K562 (cell line): ENCODE results near the gene CPA4. TPM values are rescaled to one million over a fixed set of nuclear protein-coding genes. Genes with fewer than 3 reads are reported as not detected.

Experiments
- ATAC-seq: fragments of 200-7000 bp; cut with Tn5 transposase; 3 replicates; pipeline ENCODE4 v1.9.1; 2020; ENCODE audit warnings: moderate library complexity
- BruUV-seq: library from RNA; stranded (reverse); fragments of 400-500 nt; replicated peaks from 2 replicates; lab custom pipeline; 2021; lab: Mats Ljungman, UMichigan
- CTCF ChIA-PET: fragments of 300-600 bp; formaldehyde crosslinking; extraction: SDS; loops from one replicate; lab custom pipeline; 2021; ENCODE audit warnings: low intra/inter-chr PET ratio; lab: Yijun Ruan, JAX
- POLR2A ChIA-PET: fragments of 300-600, 350-650 bp; sonication (Branson Sonifier 250); formaldehyde crosslinking; extraction: SDS; loops from one replicate; lab custom pipeline; 2021; ENCODE audit warnings: antibody characterized with exemption, inconsistent platforms; lab: Yijun Ruan, JAX
- DNase-seq, 4 experiments: peaks; one replicate each; pipeline versions ENCODE4 v3.0.0 to v3.0.0-alpha.2; 2011 to 2018; ENCODE audit warnings: low spot score in 3 of 4, mixed read lengths in 3 of 4; ENCODE audit errors: extremely low read depth in 1 of 4
- FAIRE-seq: peaks from 2 replicates; lab custom pipeline; 2011; peaks lifted over from hg19 to GRCh38; lab: Jason Lieb, UNC
- H2AFZ ChIP-seq: 2 replicates; pipeline ENCODE4 v1.6.0; 2011; ENCODE audit warnings: low read depth, low read length, control low read depth, inconsistent platforms
- H3K27ac ChIP-seq: fragments of 200-600 bp; 3 replicates; pipeline ENCODE4 v1.8.0; 2011; ENCODE audit warnings: low read depth, mild to moderate bottlenecking, control low read depth, inconsistent platforms, low read length, moderate library complexity, mixed read lengths; ENCODE audit errors: extremely low read depth
- H3K27me3 ChIP-seq, 2 experiments: fragments of 300-600 bp in 1 of 2; 2 replicates in 1 of 2; 3 replicates in 1 of 2; pipeline versions ENCODE4 v1.6.0 to v1.8.0; 2011; ENCODE audit warnings: inconsistent platforms in 2 of 2, low read length in 2 of 2, mild to moderate bottlenecking in 1 of 2, mixed read lengths in 1 of 2, moderate library complexity in 1 of 2; ENCODE audit not compliant: control insufficient read depth in 2 of 2, insufficient read depth in 2 of 2
- H3K36me3 ChIP-seq: fragments of 300-600 bp; 3 replicates; pipeline ENCODE4 v1.8.0; 2011; ENCODE audit warnings: mild to moderate bottlenecking, low read length, inconsistent platforms; ENCODE audit not compliant: control insufficient read depth, insufficient read depth
- H3K4me1 ChIP-seq, 2 experiments: fragments of 200-600 bp in 1 of 2; replicated peaks in 1 of 2; 2 replicates in 1 of 2; 3 replicates in 1 of 2; pipeline versions ENCODE4 v1.5.1 to v1.8.0; 2011; ENCODE audit warnings: inconsistent platforms in 2 of 2, low read length in 2 of 2, mild to moderate bottlenecking in 1 of 2, mixed read lengths in 1 of 2, moderate library complexity in 1 of 2; ENCODE audit not compliant: control insufficient read depth in 2 of 2, insufficient read depth in 2 of 2
- H3K4me2 ChIP-seq: 2 replicates; pipeline ENCODE4 v1.6.1; 2011; ENCODE audit warnings: low read length, control low read depth, inconsistent platforms, mixed read lengths; ENCODE audit not compliant: insufficient read depth
- H3K4me3 ChIP-seq: fragments of 200-600 bp; sonication (generic), shearing (Covaris generic); 2 replicates; pipeline ENCODE4 v1.5.1; 2016; ENCODE audit warnings: control low read depth, inconsistent platforms
- H3K79me2 ChIP-seq: fragments of 200-600 bp; 3 replicates; pipeline ENCODE4 v1.8.0; 2011; ENCODE audit warnings: low read length, inconsistent platforms; ENCODE audit not compliant: control insufficient read depth, insufficient read depth
- H3K9ac ChIP-seq, 2 experiments: 2 replicates each; pipeline versions ENCODE4 v1.6.0 to v1.6.1; 2011; ENCODE audit warnings: low read depth in 2 of 2, low read length in 2 of 2, control low read depth in 1 of 2, inconsistent platforms in 1 of 2, mild to moderate bottlenecking in 1 of 2, mixed read lengths in 1 of 2; ENCODE audit not compliant: insufficient read depth in 1 of 2
- H3K9me1 ChIP-seq: one replicate; pipeline ENCODE4 v1.6.0; 2011; ENCODE audit warnings: inconsistent platforms, mild to moderate bottlenecking, low read length, moderate library complexity; ENCODE audit not compliant: control insufficient read depth, insufficient read depth
- H3K9me3 ChIP-seq: replicated peaks from 2 replicates; pipeline ENCODE4 v1.5.1; 2011; ENCODE audit warnings: low read depth, low read length, inconsistent platforms; ENCODE audit not compliant: control insufficient read depth, insufficient read depth
- H4K20me1 ChIP-seq: replicated peaks from 2 replicates; pipeline ENCODE4 v1.6.1; 2011; ENCODE audit warnings: low read length, inconsistent platforms, mixed read lengths; ENCODE audit not compliant: control insufficient read depth, insufficient read depth
- E2F5 ChIP-seq: sonication (generic); formaldehyde crosslinking; IDR thresholded peaks from 2 replicates; pipeline ENCODE4 v1.8.0; 2022; ENCODE audit warnings: mild to moderate bottlenecking, missing genetic modification reagents
- MGA ChIP-seq: fragments of 450-650 bp; IDR thresholded peaks from 2 replicates; pipeline ENCODE4 v1.6.1; 2016; ENCODE audit warnings: mild to moderate bottlenecking, moderate library complexity
- NFE2L1 ChIP-seq: fragments of 450-650 bp; IDR thresholded peaks from 2 replicates; pipeline ENCODE4 v1.6.1; 2016; ENCODE audit warnings: missing genetic modification characterization, low read depth, mild to moderate bottlenecking, missing compliant biosample characterization, moderate library complexity, borderline replicate concordance
- YY1 ChIP-seq, 3 experiments: IDR thresholded peaks; 2 replicates each; pipeline ENCODE4 v1.6.1; 2011; ENCODE audit warnings: low read length in 2 of 3, mild to moderate bottlenecking in 2 of 3, moderate library complexity in 2 of 3, borderline replicate concordance in 1 of 3, control low read depth in 1 of 3, low read depth in 1 of 3; ENCODE audit not compliant: insufficient read depth in 3 of 3, insufficient replicate concordance in 2 of 3, control insufficient read depth in 1 of 3, insufficient read length in 1 of 3; ENCODE audit errors: extremely low read depth in 1 of 3
- ZBED1 ChIP-seq: IDR thresholded peaks from 2 replicates; pipeline ENCODE4 v1.6.1; 2014
- ZKSCAN1 ChIP-seq: fragments of 150-350 bp; IDR thresholded peaks from 2 replicates; pipeline ENCODE4 v1.6.1; 2016; ENCODE audit warnings: low read depth, low read length
- ZNF695 ChIP-seq: fragments of 450-650 bp; formaldehyde crosslinking; IDR thresholded peaks from 2 replicates; pipeline ENCODE4 v1.4.0; 2020; ENCODE audit warnings: mild to moderate bottlenecking, moderate library complexity
- ZZZ3 ChIP-seq: fragments of 450-650 bp; IDR thresholded peaks from 2 replicates; pipeline ENCODE4 v1.6.1; 2016; ENCODE audit warnings: antibody characterized with exemption, mild to moderate bottlenecking, moderate library complexity
- WGBS: fragments of 100-300 bp; shearing (Covaris generic); methylation state at CpG from one replicate; pipeline ENCODE4 v1.1.6; 2016; ENCODE audit warnings: low coverage, mixed read lengths; ENCODE audit not compliant: insufficient coverage; ENCODE audit errors: missing lambda C conversion rate; 5-methylcytosine and 5-hydroxymethylcytosine counted together
- in situ Hi-C: fragments of 300-500 bp; cut with MboI; formaldehyde crosslinking; loops from 4 replicates; pipeline ENCODE4 v1.15.0; 2018; ENCODE audit warnings: inconsistent platforms, mixed read lengths
- intact Hi-C: fragments of 100-400 bp; cut with micrococcal nuclease; formaldehyde crosslinking; loops from 2 replicates; pipeline ENCODE4 v1.14.2; 2022
- polyA plus RNA-seq, 8 experiments: library from polyadenylated mRNA; depleted of rRNA in 4 of 8; stranded (reverse) in 5 of 8; unstranded in 3 of 8; fragments of >200 nt; fragmentation: Nextera tagmentation in 2 of 8; fragmentation: Illumina TruSeq in 1 of 8; extraction: Ambion mirVana in 2 of 8; extraction: Trizol in 1 of 8; gene quantifications; 2 replicates each; pipeline versions ENCODE4 v1.2.1 to v1.2.3, GENCODE V29; 2011 to 2014; ENCODE audit warnings: inconsistent platforms in 1 of 8, missing spikeins in 1 of 8
- total RNA-seq, 7 experiments: library from RNA; depleted of rRNA in 6 of 7; stranded (reverse); fragments of >200 nt in 6 of 7; fragmentation: Illumina TruSeq in 2 of 7; extraction: Trizol in 2 of 7; gene quantifications; 2 replicates each; pipeline versions ENCODE4 v1.2.1 to v1.2.3, GENCODE V29; 2011 to 2021; ENCODE audit warnings: low replicate concordance in 1 of 7

The CPA4 gene
- total and polyA plus RNA-seq, 9 of the 15 experiments (the other 6 are each of a cell fraction or from before 2014, with no cell fraction given): not detected

DNA sequence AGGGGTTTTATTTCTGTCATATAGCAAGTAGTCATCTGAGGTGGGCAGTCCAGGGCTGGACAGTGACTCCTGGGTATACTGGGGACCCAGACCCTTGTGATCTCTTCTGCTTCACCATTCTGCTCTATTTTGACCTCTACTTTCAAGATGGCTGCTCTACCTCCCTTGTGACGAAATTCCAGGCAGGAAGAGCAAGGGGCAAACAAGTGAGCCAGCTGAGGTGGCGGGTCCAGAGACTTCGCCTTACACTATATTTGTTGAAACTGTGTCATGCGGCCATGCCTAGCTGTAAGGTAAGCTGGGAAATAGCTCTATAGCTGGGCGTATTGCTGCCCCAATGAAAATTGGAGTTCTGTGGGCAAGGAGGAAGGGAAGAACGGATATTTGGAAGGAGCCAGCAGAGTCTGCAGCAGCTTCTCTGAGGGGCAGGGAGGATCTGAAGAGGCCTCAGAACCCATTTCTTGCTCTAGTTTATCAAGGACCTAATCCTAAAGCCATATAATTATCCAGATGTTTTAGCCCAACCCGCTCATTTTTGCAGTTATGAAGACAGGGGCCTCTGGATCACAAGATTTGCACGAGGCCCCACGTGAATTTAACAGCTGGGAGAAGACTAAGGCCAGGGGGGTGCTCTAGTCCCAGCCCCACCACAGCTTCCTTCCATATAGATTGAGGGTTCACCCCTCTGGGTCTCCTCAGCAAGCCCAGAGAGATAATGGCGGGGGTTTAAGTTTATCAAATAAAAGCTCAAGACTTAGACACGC is 79.6 kb downstream of the CPA4 start:
- in situ Hi-C loops: no loop called here
- no peaks in the 10 kb centered on the region for H3K79me2 ChIP-seq
- peaks cover 9 to 11% of the 10 kb centered on the region in 2 experiments for H3K4me1 ChIP-seq
- 47% methylated on average over 11 of the region's 11 CpGs for WGBS
- H3K9me1 ChIP-seq: no peaks in the 10 kb centered on the region
- POLR2A ChIA-PET: interaction anchor here (0.5 to 1.6 kb wide), 2 partner anchors 8 to 122 kb away, joined by 3 to 4 read pairs; partner anchors contain the start of gene CPA1
- H4K20me1 ChIP-seq: no peaks in the 10 kb centered on the region
- H3K27ac ChIP-seq: no peak overlapping the region
- H3K9me3 ChIP-seq: 0 out of 2 replicates have a peak, but pooled peaks cover 3% of the 10 kb centered on the region
- H3K36me3 ChIP-seq: no peaks in the 10 kb centered on the region
- H3K27me3 ChIP-seq: peaks cover 0 to 4% of the 10 kb centered on the region in 2 experiments; a peak in 1 of 5 replicates
- no TSS peak for BruUV-seq
- no peak overlapping the region for H3K4me3 ChIP-seq
- no peak overlapping the region for H3K4me2 ChIP-seq
- peak overlapping the region; percentile 84 for H2AFZ ChIP-seq
- intact Hi-C loops: no loop called here
- CTCF ChIA-PET: no interaction called here
- no peak for ATAC-seq
- H3K9ac ChIP-seq: no peak overlapping the region
- FAIRE-seq: no peak
- DNase-seq: no peak
- TF ChIP-seq YY1 (IDR thresholded peaks at IDR 0.05; ENCODE audit: borderline replicate concordance in 1 of 3, control insufficient read depth in 1 of 3, extremely low read depth in 1 of 3, insufficient read depth in 3 of 3, insufficient read length in 1 of 3, insufficient replicate concordance in 2 of 3, low read depth in 1 of 3, low read length in 2 of 3) (peak in 1 of 3 experiments; percentile 61), ZZZ3 (no peak), E2F5 (CRISPR knock-in tag) (no peak), ZNF695 (CRISPR knock-in tag) (0 out of 2 replicates have a peak, but pooled peaks have one; percentile 26), ZKSCAN1 (no peak), MGA (peak; percentile 55), ZBED1 (no peak), NFE2L1 (no peak)
